GM23338 (cell line): ENCODE data around the gene KIAA1217. TPM values are rescaled to one million over a fixed set of nuclear protein-coding genes. Genes with fewer than 3 reads are reported as not detected.
A peak's percentile ranks its signal among the peaks of the same experiment; 100 is the strongest.

Experiments
- ATAC-seq: fragments of 200-7000 bp; cut with Tn5 transposase; 3 replicates; pipeline ENCODE4 v1.9.1; 2020
- DNase-seq: peaks from one replicate; pipeline ENCODE4 v3.0.0-alpha.2; 2015; ENCODE audit warnings: low spot score
- H2AFZ ChIP-seq: fragments of 200-600 bp; sonication (generic); 2 replicates; pipeline ENCODE4 v1.8.0; 2016; ENCODE audit warnings: antibody characterized with exemption, mild to moderate bottlenecking, moderate library complexity
- H3F3A ChIP-seq: fragments of 200-600 bp; sonication (generic); replicated peaks from 2 replicates; pipeline ENCODE4 v1.8.0; 2017; ENCODE audit warnings: antibody characterized with exemption, mixed run types, low read depth
- H3K27ac ChIP-seq: fragments of 200-600 bp; sonication (generic); 2 replicates; pipeline ENCODE4 v1.6.1; 2016; ENCODE audit warnings: low read depth
- H3K27me3 ChIP-seq: fragments of 200-600 bp; sonication (generic); 2 replicates; pipeline ENCODE4 v1.8.0; 2016; ENCODE audit warnings: mild to moderate bottlenecking, mixed run types, moderate library complexity; ENCODE audit not compliant: insufficient read depth
- H3K36me3 ChIP-seq: fragments of 200-600 bp; sonication (generic); 2 replicates; pipeline ENCODE4 v1.8.0; 2016; ENCODE audit warnings: mild to moderate bottlenecking; ENCODE audit not compliant: insufficient read depth
- H3K4me1 ChIP-seq: fragments of 200-600 bp; sonication (generic); 2 replicates; pipeline ENCODE4 v1.8.0; 2016; ENCODE audit warnings: mild to moderate bottlenecking, moderate library complexity; ENCODE audit not compliant: insufficient read depth
- H3K4me2 ChIP-seq: fragments of 200-600 bp; sonication (generic); 2 replicates; pipeline ENCODE4 v1.7.1; 2017; ENCODE audit warnings: mixed run types
- H3K4me3 ChIP-seq: fragments of 200-600 bp; sonication (generic); 2 replicates; pipeline ENCODE4 v1.6.1; 2016; ENCODE audit warnings: mixed run types
- H3K79me2 ChIP-seq: fragments of 200-600 bp; sonication (generic); replicated peaks from 2 replicates; pipeline ENCODE4 v1.8.0; 2017; ENCODE audit warnings: mild to moderate bottlenecking; ENCODE audit not compliant: insufficient read depth
- H3K9me2 ChIP-seq: fragments of 200-600 bp; sonication (generic); 2 replicates; pipeline ENCODE4 v1.8.0; 2017; ENCODE audit not compliant: insufficient read depth
- H4K20me1 ChIP-seq: fragments of 200-600 bp; sonication (generic); replicated peaks from 2 replicates; pipeline ENCODE4 v1.8.0; 2017; ENCODE audit warnings: mild to moderate bottlenecking; ENCODE audit not compliant: insufficient read depth
- H3K27ac Mint-ChIP-seq: 2 replicates; pipeline ENCODE4 v1.8.0; 2020; ENCODE audit warnings: inconsistent platforms, mild to moderate bottlenecking, moderate library complexity, mixed read lengths
- H3K27me3 Mint-ChIP-seq: 3 replicates; pipeline ENCODE4 v1.8.0; 2022; ENCODE audit warnings: low read depth, mild to moderate bottlenecking, moderate library complexity, mixed read lengths, inconsistent platforms; ENCODE audit not compliant: insufficient read depth, poor library complexity
- H3K36me3 Mint-ChIP-seq: 3 replicates; pipeline ENCODE4 v1.8.0; 2021; ENCODE audit warnings: low read depth, mild to moderate bottlenecking, inconsistent platforms, moderate library complexity, mixed read lengths
- H3K4me1 Mint-ChIP-seq: 3 replicates; pipeline ENCODE4 v1.8.0; 2020; ENCODE audit warnings: mild to moderate bottlenecking, inconsistent platforms, mixed read lengths
- H3K4me3 Mint-ChIP-seq: 3 replicates; pipeline ENCODE4 v1.8.0; 2021; ENCODE audit warnings: moderate library complexity, mild to moderate bottlenecking, inconsistent platforms, mixed read lengths
- H3K9me3 Mint-ChIP-seq: 3 replicates; pipeline ENCODE4 v1.8.0; 2020; ENCODE audit warnings: moderate library complexity, mild to moderate bottlenecking, inconsistent platforms, mixed read lengths
- CREB1 ChIP-seq: fragments of 250-450 bp; sonication (Bioruptor Pico); IDR thresholded peaks from 2 replicates; pipeline ENCODE4 v1.5.0; 2020; ENCODE audit warnings: low read depth, mild to moderate bottlenecking, moderate library complexity
- REST ChIP-seq: IDR thresholded peaks from one replicate; pipeline ENCODE4 v1.6.1; 2018; ENCODE audit warnings: antibody characterized with exemption; ENCODE audit not compliant: unreplicated experiment
- ZNF114 ChIP-seq: fragments of 250-450 bp; sonication (Bioruptor Pico); IDR thresholded peaks from 2 replicates; pipeline ENCODE4 v1.5.0; 2020; ENCODE audit warnings: mild to moderate bottlenecking, moderate library complexity
- ZNF462 ChIP-seq: fragments of 250-450 bp; sonication (Bioruptor Pico); IDR thresholded peaks from 2 replicates; pipeline ENCODE4 v1.5.0; 2020; ENCODE audit warnings: mild to moderate bottlenecking, moderate library complexity
- polyA plus RNA-seq: library from polyadenylated mRNA; unstranded; fragments of >200 nt; fragmentation: Nextera tagmentation; extraction: Ambion mirVana; gene quantifications from 2 replicates; pipeline ENCODE4 v1.2.1, GENCODE V29; 2016
- total RNA-seq: library from RNA; depleted of rRNA; stranded (reverse); fragments of >200 nt; shearing (Covaris generic); gene quantifications from 2 replicates; pipeline ENCODE4 v1.2.3, GENCODE V29; 2014

The KIAA1217 gene
- total and polyA plus RNA-seq, 2 experiments from 2014 or later = 6.4 to 9.1 TPM

GRCh38 chr10:24449769-24450310 lies 240.9 kb downstream of the KIAA1217 start (continued):
- TF ChIP-seq ZNF114 = no peak
- TF ChIP-seq REST = no peak

GRCh38 chr10:24451325-24451820 lies 242.4 kb downstream of the KIAA1217 start:
- H3K4me1 Mint-ChIP-seq = peaks cover 40% of the 10 kb centered on the region
- no peak overlapping the region for H3K27ac Mint-ChIP-seq
- no peaks in the 10 kb centered on the region for H3K36me3 Mint-ChIP-seq
- TF ChIP-seq CREB1 (CRISPR knock-in tag) = no peak
- no peak for TF ChIP-seq REST
- no peaks in the 10 kb centered on the region for H3K27me3 ChIP-seq
- DNase-seq = peak; percentile 43
- no peaks in the 10 kb centered on the region; the same call in 1 of the 2 replicates for H3K4me1 ChIP-seq
- no peaks in the 10 kb centered on the region for H3K36me3 ChIP-seq
- H4K20me1 ChIP-seq = no peaks in the 10 kb centered on the region
- H3K9me2 ChIP-seq = no peaks in the 10 kb centered on the region
- no peaks in the 10 kb centered on the region for H3K27me3 Mint-ChIP-seq
- no peak overlapping the region for H2AFZ ChIP-seq
- H3K4me3 ChIP-seq = no peak overlapping the region
- H3K4me2 ChIP-seq = no peak overlapping the region
- H3K4me3 Mint-ChIP-seq = no peak overlapping the region
- H3K9me3 Mint-ChIP-seq = no peaks in the 10 kb centered on the region; the same call in 2 of the 3 replicates
- H3K79me2 ChIP-seq = no peaks in the 10 kb centered on the region
- no peaks in the 10 kb centered on the region for H3F3A ChIP-seq
- peak; percentile 84 for ATAC-seq
- H3K27ac ChIP-seq = no peak overlapping the region

- no peak for DNase-seq
- Histone ChIP-seq H3K36me3 (no peaks in the 10 kb centered on the region), H3K9me2 (no peaks in the 10 kb centered on the region), H3K27me3 (no peaks in the 10 kb centered on the region), H3K4me1 (no peaks in the 10 kb centered on the region; the same call in 1 of the 2 replicates), H3K4me2 (no peak overlapping the region), H3K79me2 (no peaks in the 10 kb centered on the region), H3F3A (no peaks in the 10 kb centered on the region), H3K4me3 (no peak overlapping the region), H4K20me1 (no peaks in the 10 kb centered on the region), H3K27ac (no peak overlapping the region), H2AFZ (no peak overlapping the region)
- Mint-ChIP-seq H3K4me1 (peaks cover 40% of the 10 kb centered on the region), H3K27ac (no peak overlapping the region), H3K4me3 (no peak overlapping the region), H3K27me3 (no peaks in the 10 kb centered on the region), H3K9me3 (no peaks in the 10 kb centered on the region; the same call in 2 of the 3 replicates), H3K36me3 (no peaks in the 10 kb centered on the region)
- ATAC-seq = no peak
- TF ChIP-seq ZNF462 = no peak
Observed at GRCh38 chr10:24452030-24452429, 243.1 kb downstream of the KIAA1217 start.
